Retina (tissue), 1 donor: ENCODE data around the gene HOXA4.

Experiments
- DNase-seq: peaks from one replicate; pipeline ENCODE4 v3.0.0-alpha.2; 2016

HOXA4 gene

GRCh38 chr7:27157702-27158431, 27.3 kb upstream of the HOXA4 start:
- no peak for DNase-seq

DNA sequence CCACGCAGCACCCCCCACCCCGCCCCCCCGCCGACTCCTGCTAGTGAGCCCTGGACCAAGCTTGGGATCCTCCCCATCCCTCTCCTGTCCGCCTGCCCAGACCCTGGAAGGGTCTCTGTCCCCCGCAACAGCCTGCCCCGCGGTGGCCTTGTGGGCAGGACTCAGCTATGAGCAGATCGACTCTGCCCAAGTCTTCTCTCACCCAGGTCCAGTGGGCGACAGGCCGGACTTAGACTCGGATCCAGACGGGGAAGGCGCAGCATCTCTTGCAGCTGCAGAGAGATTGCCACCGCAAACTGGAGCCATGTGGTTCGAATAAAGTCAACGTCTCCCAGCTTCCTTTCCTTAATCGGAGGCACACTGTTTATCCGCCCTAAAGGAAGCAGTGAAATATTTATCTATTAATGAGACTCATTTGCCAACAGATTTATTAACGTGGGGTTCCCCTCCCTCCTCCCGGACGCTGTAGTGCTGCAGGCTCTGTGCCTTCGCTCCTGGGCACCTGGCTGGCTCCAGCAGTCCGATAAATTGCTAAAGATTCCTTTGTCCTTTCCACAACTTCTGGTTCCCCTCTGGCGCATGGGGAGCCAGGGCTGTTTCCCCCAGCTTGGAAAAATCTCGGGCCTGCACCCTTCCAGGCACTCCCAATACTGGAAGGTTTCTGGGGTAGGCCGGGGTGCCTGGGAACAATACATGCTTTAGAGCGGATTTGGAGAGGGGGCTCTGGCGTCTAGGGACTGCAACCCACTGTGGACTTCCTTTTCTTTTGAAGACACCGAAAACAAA, 26.6 kb upstream of the HOXA4 start:
- DNase-seq: no peak

- DNase-seq: no peak
These were observed 25.9 kb upstream of the HOXA4 start, which contains the start of gene HOXA7 for GRCh38 chr7:27156508-27156898. Gene HOXA7 (minus strand): TSS chr7:27156675. CDS start chr7:27156545, 130 bp downstream.

GRCh38 chr7:27155816-27156507, 25.4 kb upstream of the HOXA4 start:
- peak; percentile 73 for DNase-seq

DNA sequence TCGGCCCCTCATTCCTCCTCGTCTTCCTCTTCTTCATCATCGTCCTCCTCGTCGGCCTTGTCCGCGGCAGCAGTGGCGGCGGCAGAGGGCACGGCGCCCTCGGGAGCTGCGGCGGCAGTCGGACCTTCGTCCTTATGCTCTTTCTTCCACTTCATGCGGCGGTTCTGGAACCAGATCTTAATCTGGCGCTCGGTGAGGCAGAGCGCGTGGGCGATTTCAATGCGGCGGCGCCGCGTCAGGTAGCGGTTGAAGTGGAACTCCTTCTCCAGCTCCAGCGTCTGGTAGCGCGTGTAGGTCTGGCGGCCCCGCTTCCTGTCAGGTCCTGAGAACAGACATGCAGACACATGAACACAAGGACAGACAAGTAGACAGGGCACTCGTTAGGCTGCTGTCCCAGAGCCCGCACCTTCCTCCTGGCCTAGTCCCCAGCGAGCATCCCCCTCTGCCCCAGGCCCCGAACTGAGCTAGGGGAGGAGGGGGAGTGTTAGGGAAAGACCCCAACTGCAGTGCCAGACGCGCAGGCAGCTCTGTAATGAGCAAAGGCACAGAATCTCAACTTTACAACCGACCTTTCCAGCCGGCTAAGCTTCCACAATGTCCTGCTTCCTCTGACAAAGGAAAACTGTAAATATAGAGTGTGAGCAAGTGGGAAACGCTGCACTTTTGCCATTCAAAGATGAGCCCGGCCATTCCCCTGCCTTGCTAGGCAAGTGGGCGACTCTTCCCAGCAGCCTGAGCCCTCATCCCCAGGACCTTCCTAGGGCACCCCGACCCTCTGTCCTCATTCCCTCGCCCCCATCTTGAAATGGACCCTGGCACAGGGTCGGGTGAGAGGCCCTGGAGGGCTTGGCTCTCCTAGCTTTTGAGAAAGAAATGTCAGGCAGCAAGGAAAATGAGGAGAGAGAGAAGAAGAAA, 24.6 kb upstream of the HOXA4 start:
- DNase-seq: no peak

- no peak for DNase-seq
These were observed 23.8 kb upstream of the HOXA4 start for GRCh38 chr7:27154369-27154768.

- no peak for DNase-seq
These were observed 23.0 kb upstream of the HOXA4 start for GRCh38 chr7:27153526-27153925.

- DNase-seq: no peak
These were observed 22.4 kb upstream of the HOXA4 start for GRCh38 chr7:27152816-27153442.

- peak; percentile 68 for DNase-seq
These were observed 21.6 kb upstream of the HOXA4 start, which contains the start of gene HOXA3 for GRCh38 chr7:27151931-27152815. Gene HOXA3 (minus strand): TSS chr7:27152583. CDS start chr7:27110640, 41,943 bp downstream.

DNA sequence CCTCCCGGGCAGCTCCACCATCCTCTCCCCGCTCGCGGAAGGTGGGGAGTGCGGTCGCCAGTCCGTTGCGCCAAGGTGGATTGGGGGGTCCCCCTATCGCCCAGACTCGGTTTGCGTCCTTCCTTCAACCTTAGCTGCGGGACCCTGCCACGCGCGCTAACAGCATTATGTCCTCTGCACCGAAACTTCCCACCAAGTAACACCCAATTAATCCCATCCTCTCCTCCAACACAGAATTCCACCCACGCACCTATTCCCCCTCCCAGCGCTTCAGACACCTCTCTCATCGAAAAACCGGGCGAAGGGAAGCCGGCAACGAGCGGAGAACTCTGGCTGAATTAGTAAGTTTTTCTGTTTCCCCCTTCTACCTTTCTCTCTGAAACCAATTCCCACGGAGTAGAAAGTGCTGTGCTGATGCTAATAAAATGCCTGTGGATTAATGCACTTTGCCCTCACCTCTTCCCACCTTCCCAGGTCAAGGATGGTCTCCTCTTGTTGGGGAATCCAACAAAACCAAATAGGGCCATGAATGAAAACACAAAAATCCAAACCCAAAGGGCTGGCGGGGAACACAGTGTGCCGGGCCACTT, 20.9 kb upstream of the HOXA4 start:
- DNase-seq: no peak

DNA sequence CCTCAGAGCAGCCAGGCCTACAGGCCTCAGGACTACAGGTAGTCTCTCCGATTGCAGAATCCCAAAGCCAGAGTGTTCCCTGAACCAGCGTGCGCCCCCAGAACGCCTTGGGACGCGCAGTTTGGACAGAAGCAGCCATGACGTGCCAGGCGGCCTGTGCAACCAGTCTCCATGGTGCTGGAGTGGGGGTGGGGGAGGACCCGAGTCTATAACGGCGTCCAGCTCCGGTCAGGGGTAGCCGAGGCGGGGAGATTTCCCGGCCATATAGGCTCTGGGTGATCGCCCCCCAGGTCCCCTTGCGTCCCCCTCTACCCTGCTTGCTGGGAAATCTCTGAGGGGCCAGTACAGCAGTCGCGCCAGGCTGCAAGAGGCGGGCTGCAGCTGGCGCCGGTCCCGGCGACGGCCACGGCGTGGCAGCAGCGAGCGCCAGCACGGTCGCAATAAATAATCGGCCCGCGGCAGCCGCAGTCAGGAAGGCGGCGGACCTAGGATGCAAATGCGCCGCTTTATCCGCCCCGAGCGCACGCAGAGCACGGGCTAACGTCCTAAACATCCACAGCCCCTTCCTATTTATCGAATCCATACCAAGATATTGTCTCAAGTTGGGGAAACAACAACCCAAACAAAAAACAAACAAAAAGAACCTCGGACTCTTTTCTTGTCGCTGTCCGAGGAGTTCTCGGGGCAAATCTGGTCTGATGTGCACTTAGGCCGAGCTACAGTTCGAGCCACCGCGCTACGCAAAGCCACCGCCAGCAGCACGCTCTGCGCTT, 20.2 kb upstream of the HOXA4 start:
- peak; percentile 92 for DNase-seq

DNA sequence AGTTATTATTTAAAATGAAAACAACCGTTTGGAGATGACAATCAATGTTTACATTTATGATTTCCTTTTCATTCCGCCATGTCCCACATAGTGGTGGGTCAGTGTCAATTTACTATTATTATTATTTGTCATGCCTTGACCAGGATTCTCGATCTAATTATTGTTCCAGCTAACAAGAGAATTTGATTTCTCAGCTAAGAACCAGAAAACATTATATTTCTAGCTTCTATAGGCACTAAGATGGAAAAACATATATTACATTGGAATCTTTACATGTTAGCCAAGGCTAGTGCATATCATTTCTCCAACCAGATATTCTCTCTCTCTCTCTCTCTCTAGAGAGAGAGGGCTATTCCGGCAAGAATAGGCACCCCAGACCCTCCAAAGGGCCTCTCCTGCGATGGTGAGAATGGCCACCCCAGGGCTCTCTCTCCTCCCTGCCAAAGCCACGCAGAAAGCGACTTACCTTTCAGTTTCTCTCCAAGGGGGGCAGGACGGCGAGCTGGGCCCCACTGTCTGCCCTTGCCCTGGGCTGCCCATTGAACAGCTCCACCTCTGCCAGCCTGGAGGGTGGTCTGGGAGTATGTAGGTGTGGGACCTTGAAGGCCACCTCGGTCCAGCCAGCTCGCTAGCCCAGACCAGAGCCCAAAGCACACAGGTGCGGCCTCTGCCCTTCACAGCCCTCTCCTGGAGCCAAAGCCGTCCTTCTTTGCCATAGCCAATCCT, 19.4 kb upstream of the HOXA4 start:
- no peak for DNase-seq

DNA sequence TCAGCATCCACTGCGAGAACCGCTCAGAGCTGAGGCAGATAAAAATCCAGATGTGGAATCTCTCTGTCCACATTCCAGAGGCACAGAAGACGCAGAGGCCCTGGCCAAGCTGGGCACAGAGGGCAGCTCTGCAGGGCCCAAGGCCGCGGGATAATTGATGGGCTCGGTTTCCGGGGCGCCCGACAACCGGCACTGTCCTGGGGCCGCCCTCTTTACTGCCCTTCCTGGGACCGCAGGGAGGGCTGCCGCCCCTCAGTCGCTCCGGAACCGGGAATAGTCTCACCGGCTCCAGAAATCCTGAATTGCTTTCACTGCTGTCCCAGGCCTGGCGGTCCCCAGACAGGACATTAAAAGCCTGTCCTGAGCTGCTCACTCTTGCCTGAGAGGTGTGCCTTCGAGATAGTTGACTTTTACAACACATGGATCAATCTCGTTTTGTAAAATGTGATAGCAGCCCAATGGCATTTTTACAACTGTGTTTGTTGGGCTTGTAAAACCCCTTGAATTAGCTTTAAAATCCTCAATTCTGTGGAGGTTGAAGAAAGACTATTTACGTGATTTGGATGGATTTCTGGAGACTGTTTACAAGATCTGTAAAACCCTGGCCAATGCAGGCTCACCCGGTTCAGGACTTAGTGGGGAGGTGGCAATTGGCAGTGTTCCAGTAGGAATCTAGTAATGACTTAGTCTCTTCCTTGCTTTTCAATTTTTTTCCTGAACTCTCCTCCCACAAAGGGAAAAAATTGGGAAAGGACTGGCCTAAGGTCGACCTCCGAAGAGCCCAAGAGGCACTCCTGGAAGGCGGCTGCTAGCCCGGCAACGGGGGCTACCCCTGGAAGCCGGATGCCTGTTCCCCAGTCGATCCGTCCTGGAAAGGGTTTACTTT, 18.4 kb upstream of the HOXA4 start:
- no peak for DNase-seq

DNA sequence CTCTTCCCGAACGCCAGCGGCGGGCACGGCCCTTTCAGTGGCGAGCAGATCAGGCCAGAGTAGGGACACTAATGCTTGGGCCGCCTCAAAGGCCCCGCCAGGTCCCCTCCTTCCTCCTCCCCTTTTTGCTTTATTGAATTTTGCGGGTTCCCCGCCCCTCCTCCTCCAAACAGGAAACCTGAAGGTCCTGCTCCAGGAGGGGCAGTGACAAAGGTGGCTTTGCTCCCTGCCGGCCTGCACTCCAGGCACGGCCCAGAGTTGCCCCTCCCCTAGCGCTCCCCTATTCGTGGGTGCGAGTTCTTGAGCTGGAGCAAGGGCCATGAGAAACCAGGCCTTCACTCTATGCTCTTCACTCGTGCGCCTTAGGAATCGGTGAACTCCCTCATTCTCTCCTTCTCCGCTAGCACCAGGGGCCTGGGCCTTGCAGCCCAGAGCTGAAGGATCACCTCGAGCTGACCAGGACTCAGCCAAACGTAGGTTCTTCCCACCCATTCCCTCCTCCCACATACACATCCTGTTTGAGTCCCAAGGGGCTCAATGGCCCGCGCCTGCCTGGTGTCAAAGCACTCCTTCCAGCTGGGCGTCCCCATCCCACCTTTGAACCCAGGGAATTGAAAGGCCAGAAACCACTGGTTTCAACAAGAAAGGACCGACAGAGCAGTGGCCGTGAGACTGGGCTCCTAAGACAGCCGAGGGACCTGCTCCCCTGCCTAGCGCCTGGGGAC, 17.6 kb upstream of the HOXA4 start:
- DNase-seq: no peak

GRCh38 chr7:27147199-27148030, 16.9 kb upstream of the HOXA4 start, which contains the start of gene HOXA6:
Gene HOXA6 (minus strand): TSS chr7:27147774. CDS start chr7:27147749, 25 bp downstream.
- DNase-seq: peak; percentile 56
